Coronary artery (tissue), 2 donors: ENCODE data around the gene ATP6V0E2.
"Not testable (repeated sequence)": the region's sequence is repeated elsewhere in the genome, so short reads cannot be mapped to it uniquely, and the experiment has no call there.

Experiments
- DNase-seq: peaks from one replicate; pipeline ENCODE4 v3.0.0-alpha.2; 2017; ENCODE audit warnings: low spot score
- H3K27ac ChIP-seq, 2 donors: fragments of 200-600 bp; sonication (generic); one replicate each; pipeline ENCODE4 v1.5.1; 2016 to 2019
- H3K4me3 ChIP-seq: fragments of 200-600 bp; sonication (generic); 2 replicates; pipeline ENCODE4 v1.5.1; 2016; ENCODE audit warnings: mild to moderate bottlenecking, moderate library complexity
- CTCF ChIP-seq: fragments of 200-600 bp; sonication (generic); IDR thresholded peaks from one replicate; pipeline ENCODE4 v1.5.1; 2019; ENCODE audit warnings: antibody characterized with exemption

Gene ATP6V0E2

GRCh38 chr7:149883452-149883861 lies 9.7 kb downstream of the ATP6V0E2 start:
- H3K27ac ChIP-seq = peak overlapping the region in 1 of 2 donors; percentile 17
- peak; percentile 63 for TF ChIP-seq CTCF
- peak; percentile 69 for DNase-seq
- peak overlapping the region; percentile 49 for H3K4me3 ChIP-seq

GRCh38 chr7:149884016-149884415 lies 10.2 kb downstream of the ATP6V0E2 start:
- peak; percentile 68 for DNase-seq
- H3K27ac ChIP-seq = peak overlapping the region in 1 of 2 donors; percentile 17
- no peak for TF ChIP-seq CTCF
- peak overlapping the region; percentile 49 for H3K4me3 ChIP-seq

GRCh38 chr7:149884541-149884940 lies 10.8 kb downstream of the ATP6V0E2 start:
- Histone ChIP-seq H3K4me3 (no peak overlapping the region), H3K27ac (no peak overlapping the region)
- peak; percentile 70 for DNase-seq
- TF ChIP-seq CTCF = no peak

GRCh38 chr7:149885191-149886017 lies 11.6 kb downstream of the ATP6V0E2 start:
- DNase-seq = peak; percentile 62

GRCh38 chr7:149886018-149886415 lies 12.2 kb downstream of the ATP6V0E2 start:
- no peak for TF ChIP-seq CTCF
- Histone ChIP-seq H3K27ac (no peak overlapping the region), H3K4me3 (no peak overlapping the region)
- no peak for DNase-seq

More at GRCh38 chr7:149885191-149886017, 11.6 kb downstream of the ATP6V0E2 start:
- TF ChIP-seq CTCF = no peak
- Histone ChIP-seq H3K4me3 (no peak overlapping the region), H3K27ac (no peak overlapping the region)

GRCh38 chr7:149887311-149887710 lies 13.5 kb downstream of the ATP6V0E2 start:
- DNase-seq = peak; percentile 41
- Histone ChIP-seq H3K4me3 (no peak overlapping the region), H3K27ac (no peak overlapping the region)
- TF ChIP-seq CTCF = no peak

- H3K27ac ChIP-seq, DNase-seq: not testable (repeated sequence)
Measured at GRCh38 chr7:149890715-149891114, 16.9 kb downstream of the ATP6V0E2 start.

GRCh38 chr7:149894957-149895356 lies 21.2 kb downstream of the ATP6V0E2 start:
- H3K4me3 ChIP-seq, H3K27ac ChIP-seq, DNase-seq: not testable (repeated sequence)

More at GRCh38 chr7:149890715-149891114, 16.9 kb downstream of the ATP6V0E2 start:
- not testable (repeated sequence) for H3K4me3 ChIP-seq

GRCh38 chr7:149907776-149908376 lies 34.1 kb downstream of the ATP6V0E2 start:
- not testable (repeated sequence) for DNase-seq

GRCh38 chr7:149910219-149910618 lies 36.5 kb downstream of the ATP6V0E2 start:
- not testable (repeated sequence) for H3K27ac ChIP-seq, H3K4me3 ChIP-seq, DNase-seq

More at GRCh38 chr7:149907776-149908376, 34.1 kb downstream of the ATP6V0E2 start:
- not testable (repeated sequence) for H3K4me3 ChIP-seq, H3K27ac ChIP-seq

- not testable (repeated sequence) for H3K27ac ChIP-seq, DNase-seq
Measured at GRCh38 chr7:149912126-149912525, 38.4 kb downstream of the ATP6V0E2 start.

More at GRCh38 chr7:149912126-149912525, 38.4 kb downstream of the ATP6V0E2 start:
- H3K4me3 ChIP-seq = not testable (repeated sequence)
